K562 (cell line): ENCODE measurements around the gene PPP1R16B. TPM values are rescaled to one million over a fixed set of nuclear protein-coding genes. Genes with fewer than 3 reads are reported as not detected.

Experiments used
- ATAC-seq: fragments of 200-7000 bp; cut with Tn5 transposase; 3 replicates; pipeline ENCODE4 v1.9.1; 2020; ENCODE audit warnings: moderate library complexity
- BruUV-seq: library from RNA; stranded (reverse); fragments of 400-500 nt; replicated peaks from 2 replicates; lab custom pipeline; 2021; lab: Mats Ljungman, UMichigan
- CTCF ChIA-PET: fragments of 300-600 bp; formaldehyde crosslinking; extraction: SDS; loops from one replicate; lab custom pipeline; 2021; ENCODE audit warnings: low intra/inter-chr PET ratio; lab: Yijun Ruan, JAX
- POLR2A ChIA-PET: fragments of 300-600, 350-650 bp; sonication (Branson Sonifier 250); formaldehyde crosslinking; extraction: SDS; loops from one replicate; lab custom pipeline; 2021; ENCODE audit warnings: antibody characterized with exemption, inconsistent platforms; lab: Yijun Ruan, JAX
- DNase-seq, 4 experiments: peaks; one replicate each; pipeline versions ENCODE4 v3.0.0 to v3.0.0-alpha.2; 2011 to 2018; ENCODE audit warnings: low spot score in 3 of 4, mixed read lengths in 3 of 4; ENCODE audit errors: extremely low read depth in 1 of 4
- FAIRE-seq: peaks from 2 replicates; lab custom pipeline; 2011; peaks lifted over from hg19 to GRCh38; lab: Jason Lieb, UNC
- H2AFZ ChIP-seq: 2 replicates; pipeline ENCODE4 v1.6.0; 2011; ENCODE audit warnings: low read depth, low read length, control low read depth, inconsistent platforms
- H3K27ac ChIP-seq: fragments of 200-600 bp; 3 replicates; pipeline ENCODE4 v1.8.0; 2011; ENCODE audit warnings: low read depth, mild to moderate bottlenecking, control low read depth, inconsistent platforms, low read length, moderate library complexity, mixed read lengths; ENCODE audit errors: extremely low read depth
- H3K27me3 ChIP-seq, 2 experiments: fragments of 300-600 bp in 1 of 2; 2 replicates in 1 of 2; 3 replicates in 1 of 2; pipeline versions ENCODE4 v1.6.0 to v1.8.0; 2011; ENCODE audit warnings: inconsistent platforms in 2 of 2, low read length in 2 of 2, mild to moderate bottlenecking in 1 of 2, mixed read lengths in 1 of 2, moderate library complexity in 1 of 2; ENCODE audit not compliant: control insufficient read depth in 2 of 2, insufficient read depth in 2 of 2
- H3K36me3 ChIP-seq: fragments of 300-600 bp; 3 replicates; pipeline ENCODE4 v1.8.0; 2011; ENCODE audit warnings: mild to moderate bottlenecking, low read length, inconsistent platforms; ENCODE audit not compliant: control insufficient read depth, insufficient read depth
- H3K4me1 ChIP-seq, 2 experiments: fragments of 200-600 bp in 1 of 2; replicated peaks in 1 of 2; 2 replicates in 1 of 2; 3 replicates in 1 of 2; pipeline versions ENCODE4 v1.5.1 to v1.8.0; 2011; ENCODE audit warnings: inconsistent platforms in 2 of 2, low read length in 2 of 2, mild to moderate bottlenecking in 1 of 2, mixed read lengths in 1 of 2, moderate library complexity in 1 of 2; ENCODE audit not compliant: control insufficient read depth in 2 of 2, insufficient read depth in 2 of 2
- H3K4me2 ChIP-seq: 2 replicates; pipeline ENCODE4 v1.6.1; 2011; ENCODE audit warnings: low read length, control low read depth, inconsistent platforms, mixed read lengths; ENCODE audit not compliant: insufficient read depth
- H3K4me3 ChIP-seq: fragments of 200-600 bp; sonication (generic), shearing (Covaris generic); 2 replicates; pipeline ENCODE4 v1.5.1; 2016; ENCODE audit warnings: control low read depth, inconsistent platforms
- H3K79me2 ChIP-seq: fragments of 200-600 bp; 3 replicates; pipeline ENCODE4 v1.8.0; 2011; ENCODE audit warnings: low read length, inconsistent platforms; ENCODE audit not compliant: control insufficient read depth, insufficient read depth
- H3K9ac ChIP-seq, 2 experiments: 2 replicates each; pipeline versions ENCODE4 v1.6.0 to v1.6.1; 2011; ENCODE audit warnings: low read depth in 2 of 2, low read length in 2 of 2, control low read depth in 1 of 2, inconsistent platforms in 1 of 2, mild to moderate bottlenecking in 1 of 2, mixed read lengths in 1 of 2; ENCODE audit not compliant: insufficient read depth in 1 of 2
- H3K9me1 ChIP-seq: one replicate; pipeline ENCODE4 v1.6.0; 2011; ENCODE audit warnings: inconsistent platforms, mild to moderate bottlenecking, low read length, moderate library complexity; ENCODE audit not compliant: control insufficient read depth, insufficient read depth
- H3K9me3 ChIP-seq: replicated peaks from 2 replicates; pipeline ENCODE4 v1.5.1; 2011; ENCODE audit warnings: low read depth, low read length, inconsistent platforms; ENCODE audit not compliant: control insufficient read depth, insufficient read depth
- H4K20me1 ChIP-seq: replicated peaks from 2 replicates; pipeline ENCODE4 v1.6.1; 2011; ENCODE audit warnings: low read length, inconsistent platforms, mixed read lengths; ENCODE audit not compliant: control insufficient read depth, insufficient read depth
- CTBP1 ChIP-seq: fragments of 450-650 bp; IDR thresholded peaks from 2 replicates; pipeline ENCODE4 v1.6.1; 2016; ENCODE audit warnings: borderline replicate concordance
- ELF1 ChIP-seq: fragments of 200-800 bp; sonication (Bioruptor generic); IDR thresholded peaks from 2 replicates; pipeline ENCODE4 v1.6.1; 2016; ENCODE audit warnings: missing genetic modification characterization, missing compliant biosample characterization
- ELF2 ChIP-seq: fragments of 250-450 bp; sonication (Bioruptor Pico); IDR thresholded peaks from 2 replicates; pipeline ENCODE4 v1.5.0; 2021; ENCODE audit warnings: mild to moderate bottlenecking
- GTF2A2 ChIP-seq: IDR thresholded peaks from 2 replicates; pipeline ENCODE4 v1.6.1; 2016; ENCODE audit warnings: mild to moderate bottlenecking, missing genetic modification characterization, missing compliant biosample characterization
- HDAC3 ChIP-seq: fragments of 450-650 bp; IDR thresholded peaks from 2 replicates; pipeline ENCODE4 v1.6.1; 2018; ENCODE audit warnings: borderline replicate concordance, mild to moderate bottlenecking, moderate library complexity; ENCODE audit not compliant: partially characterized antibody
- HMG20B ChIP-seq: fragments of 250-450 bp; sonication (Bioruptor Pico); IDR thresholded peaks from 2 replicates; pipeline ENCODE4 v1.5.0; 2021; ENCODE audit warnings: mild to moderate bottlenecking
- KLF1 ChIP-seq: fragments of 450-650 bp; IDR thresholded peaks from 2 replicates; pipeline ENCODE4 v1.6.1; 2016; ENCODE audit warnings: missing genetic modification characterization, missing compliant biosample characterization
- LCOR ChIP-seq: sonication (generic); formaldehyde crosslinking; IDR thresholded peaks from 2 replicates; pipeline ENCODE4 v1.8.0; 2022; ENCODE audit warnings: mild to moderate bottlenecking, missing genetic modification reagents
- NRF1 ChIP-seq, 2 experiments: fragments of 450-650 bp; IDR thresholded peaks in 1 of 2; conservative IDR thresholded peaks in 1 of 2; 2 replicates each; pipeline ENCODE4 v1.6.1; 2014; ENCODE audit warnings: mild to moderate bottlenecking in 2 of 2
- THRA ChIP-seq: fragments of 450-650 bp; IDR thresholded peaks from 2 replicates; pipeline ENCODE4 v1.6.1; 2017; ENCODE audit warnings: mild to moderate bottlenecking, moderate library complexity
- ZNF311 ChIP-seq: fragments of 250-450 bp; sonication (Bioruptor Pico); IDR thresholded peaks from 2 replicates; pipeline ENCODE4 v1.4.0; 2020; ENCODE audit warnings: mild to moderate bottlenecking, moderate library complexity
- ZNF586 ChIP-seq: fragments of 450-650 bp; formaldehyde crosslinking; conservative IDR thresholded peaks from 2 replicates; pipeline ENCODE4 v1.4.0; 2020; ENCODE audit warnings: mild to moderate bottlenecking, moderate library complexity
- ZNF644 ChIP-seq: fragments of 200-800 bp; sonication (Bioruptor generic); IDR thresholded peaks from 2 replicates; pipeline ENCODE4 v1.6.1; 2016; ENCODE audit warnings: low read depth, missing genetic modification characterization, missing compliant biosample characterization
- WGBS: fragments of 100-300 bp; shearing (Covaris generic); methylation state at CpG from one replicate; pipeline ENCODE4 v1.1.6; 2016; ENCODE audit warnings: low coverage, mixed read lengths; ENCODE audit not compliant: insufficient coverage; ENCODE audit errors: missing lambda C conversion rate; 5-methylcytosine and 5-hydroxymethylcytosine counted together
- in situ Hi-C: fragments of 300-500 bp; cut with MboI; formaldehyde crosslinking; loops from 4 replicates; pipeline ENCODE4 v1.15.0; 2018; ENCODE audit warnings: inconsistent platforms, mixed read lengths
- intact Hi-C: fragments of 100-400 bp; cut with micrococcal nuclease; formaldehyde crosslinking; loops from 2 replicates; pipeline ENCODE4 v1.14.2; 2022
- polyA plus RNA-seq, 8 experiments: library from polyadenylated mRNA; depleted of rRNA in 4 of 8; stranded (reverse) in 5 of 8; unstranded in 3 of 8; fragments of >200 nt; fragmentation: Nextera tagmentation in 2 of 8; fragmentation: Illumina TruSeq in 1 of 8; extraction: Ambion mirVana in 2 of 8; extraction: Trizol in 1 of 8; gene quantifications; 2 replicates each; pipeline versions ENCODE4 v1.2.1 to v1.2.3, GENCODE V29; 2011 to 2014; ENCODE audit warnings: inconsistent platforms in 1 of 8, missing spikeins in 1 of 8
- total RNA-seq, 7 experiments: library from RNA; depleted of rRNA in 6 of 7; stranded (reverse); fragments of >200 nt in 6 of 7; fragmentation: Illumina TruSeq in 2 of 7; extraction: Trizol in 2 of 7; gene quantifications; 2 replicates each; pipeline versions ENCODE4 v1.2.1 to v1.2.3, GENCODE V29; 2011 to 2021; ENCODE audit warnings: low replicate concordance in 1 of 7
- TF ChIP-seq, protein P1 (sequence below): fragments of 250-450 bp; sonication (Bioruptor Pico); IDR thresholded peaks from 2 replicates; pipeline ENCODE4 v1.8.0; 2022; ENCODE audit warnings: inconsistent platforms
- TF ChIP-seq, protein P2 (sequence below): sonication (generic); formaldehyde crosslinking; IDR thresholded peaks from 2 replicates; pipeline ENCODE4 v1.8.0; 2022; ENCODE audit warnings: mild to moderate bottlenecking, missing genetic modification reagents

PPP1R16B gene
- total and polyA plus RNA-seq, 9 of the 15 experiments (the other 6 are each of a cell fraction or from before 2014, with no cell fraction given) = 1.5 to 11.5 (median 6.8) TPM

GRCh38 chr20:38757145-38757775 is 48.2 kb upstream of the PPP1R16B start (continued):
- TF ChIP-seq, protein P1, sequence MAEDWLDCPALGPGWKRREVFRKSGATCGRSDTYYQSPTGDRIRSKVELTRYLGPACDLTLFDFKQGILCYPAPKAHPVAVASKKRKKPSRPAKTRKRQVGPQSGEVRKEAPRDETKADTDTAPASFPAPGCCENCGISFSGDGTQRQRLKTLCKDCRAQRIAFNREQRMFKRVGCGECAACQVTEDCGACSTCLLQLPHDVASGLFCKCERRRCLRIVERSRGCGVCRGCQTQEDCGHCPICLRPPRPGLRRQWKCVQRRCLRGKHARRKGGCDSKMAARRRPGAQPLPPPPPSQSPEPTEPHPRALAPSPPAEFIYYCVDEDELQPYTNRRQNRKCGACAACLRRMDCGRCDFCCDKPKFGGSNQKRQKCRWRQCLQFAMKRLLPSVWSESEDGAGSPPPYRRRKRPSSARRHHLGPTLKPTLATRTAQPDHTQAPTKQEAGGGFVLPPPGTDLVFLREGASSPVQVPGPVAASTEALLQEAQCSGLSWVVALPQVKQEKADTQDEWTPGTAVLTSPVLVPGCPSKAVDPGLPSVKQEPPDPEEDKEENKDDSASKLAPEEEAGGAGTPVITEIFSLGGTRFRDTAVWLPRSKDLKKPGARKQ = no peak

GRCh38 chr20:38759106-38759505 is 46.4 kb upstream of the PPP1R16B start:
- ChIA-PET POLR2A (interaction anchor here (0.9 to 1.3 kb wide), 2 partner anchors 8 to 110 kb away, joined by 4 to 5 read pairs; no protein-coding TSS in a partner anchor), CTCF (no interaction called here)
- FAIRE-seq (no peak), DNase-seq (no peak), ATAC-seq (no peak)
- Histone ChIP-seq H4K20me1 (0 out of 2 replicates have a peak, but pooled peaks cover 2% of the 10 kb centered on the region), H3K79me2 (no peaks in the 10 kb centered on the region), H2AFZ (no peak overlapping the region), H3K27ac (no peak overlapping the region), H3K4me3 (no peak overlapping the region), H3K9ac (no peak overlapping the region), H3K9me1 (no peaks in the 10 kb centered on the region), H3K27me3 (no peaks in the 10 kb centered on the region), H3K4me1 (peaks cover 0 to 8% of the 10 kb centered on the region in 2 experiments; a peak in 2 of 5 replicates), H3K36me3 (peaks cover 87% of the 10 kb centered on the region), H3K9me3 (no peaks in the 10 kb centered on the region), H3K4me2 (no peak overlapping the region)
- in situ Hi-C loops (no loop called here), intact Hi-C loops (loop anchor here (10.0 kb wide), 1 partner anchor 286 kb away; no protein-coding TSS in a partner anchor)
- BruUV-seq = no TSS peak
- whole genome bisulfite sequencing = 91% methylated on average over 7 of the region's 7 CpGs
- TF ChIP-seq ZNF644 (tag) = no peak
- TF ChIP-seq ZNF586 = no peak
- TF ChIP-seq LCOR (CRISPR knock-in tag) = no peak
- TF ChIP-seq NRF1 (conservative IDR thresholded peaks at IDR 0.05 in 1 of 2, IDR thresholded peaks at IDR 0.05 in 1 of 2) = no peak
- TF ChIP-seq CTBP1 = no peak
- no peak for TF ChIP-seq ELF1 (tag)
- no peak for TF ChIP-seq KLF1 (tag)
- no peak for TF ChIP-seq GTF2A2 (tag)
- no peak for TF ChIP-seq ZNF311 (CRISPR knock-in tag)
- TF ChIP-seq HDAC3 = no peak
- TF ChIP-seq, protein P2, sequence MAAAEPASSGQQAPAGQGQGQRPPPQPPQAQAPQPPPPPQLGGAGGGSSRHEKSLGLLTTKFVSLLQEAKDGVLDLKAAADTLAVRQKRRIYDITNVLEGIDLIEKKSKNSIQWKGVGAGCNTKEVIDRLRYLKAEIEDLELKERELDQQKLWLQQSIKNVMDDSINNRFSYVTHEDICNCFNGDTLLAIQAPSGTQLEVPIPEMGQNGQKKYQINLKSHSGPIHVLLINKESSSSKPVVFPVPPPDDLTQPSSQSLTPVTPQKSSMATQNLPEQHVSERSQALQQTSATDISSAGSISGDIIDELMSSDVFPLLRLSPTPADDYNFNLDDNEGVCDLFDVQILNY (CRISPR knock-in tag) = no peak
- TF ChIP-seq ELF2 = no peak
- no peak for TF ChIP-seq THRA
- no peak for TF ChIP-seq HMG20B (CRISPR knock-in tag)
